ENCODE measurements around the gene ATXN2L. TPM values are rescaled to one million over a fixed set of nuclear protein-coding genes. Genes with fewer than 3 reads are reported as not detected.

The ATXN2L gene
- total and polyA plus RNA-seq, 2 donors (not counting 1 experiment from before 2014, with no cell fraction given) = 16.4 to 52.8 TPM

DNA sequence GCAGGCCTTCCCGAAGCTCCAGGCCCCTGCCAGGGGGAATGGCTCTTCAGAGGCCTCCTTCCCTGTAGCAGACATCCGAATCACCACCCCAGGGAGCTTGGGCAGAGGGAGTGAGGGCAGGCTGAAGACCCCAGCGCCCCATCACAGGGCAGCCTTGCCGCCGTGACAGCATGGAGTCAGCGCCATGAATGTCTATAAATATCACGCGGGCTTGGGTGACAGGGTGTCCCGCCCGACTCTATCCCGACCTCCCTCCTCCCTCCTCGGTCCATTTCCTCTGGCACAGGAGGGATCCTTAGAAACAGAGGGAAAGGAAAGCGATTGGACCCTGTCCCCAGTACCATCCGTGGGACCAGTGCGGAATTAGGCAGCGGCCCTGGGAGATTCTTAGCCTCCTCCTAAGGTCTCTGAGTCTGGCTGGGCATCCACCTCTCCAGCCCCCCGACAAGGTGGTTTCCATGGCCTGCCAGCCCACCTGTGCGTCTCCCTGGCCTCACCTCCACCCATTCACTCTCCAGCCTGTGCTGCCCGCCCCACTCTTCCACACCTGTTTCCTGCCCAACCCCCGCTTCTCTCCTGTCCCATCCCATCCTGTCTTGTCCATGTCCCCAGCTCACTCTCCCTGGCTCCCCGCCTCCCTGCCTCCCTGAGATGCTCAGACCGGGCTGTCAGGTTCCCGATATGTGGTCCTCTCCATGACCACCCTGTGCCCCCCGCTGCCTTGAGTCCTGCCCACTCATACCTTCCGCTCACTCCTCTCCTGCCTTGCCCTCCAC, 60.6 kb downstream of the ATXN2L start:
- H3K36me3 ChIP-seq (ENCODE audit: control insufficient read depth, insufficient read depth, low read length) = no peaks in the 10 kb centered on the region
- H3K27ac ChIP-seq (ENCODE audit: insufficient read depth, low read length) = no peak overlapping the region
- H3K79me2 ChIP-seq (ENCODE audit: control insufficient read depth, insufficient read depth, low read length) = no peaks in the 10 kb centered on the region
- peaks cover 6% of the 10 kb centered on the region for H3K4me1 ChIP-seq (ENCODE audit: control insufficient read depth, extremely low read depth, insufficient read depth, low read length)
- H3K4me3 ChIP-seq (replicated peaks in 1 of 4; ENCODE audit: control extremely low read depth in 1 of 4, insufficient read depth in 1 of 4, low read depth in 3 of 4, low read length in 4 of 4) = no peak overlapping the region
- no peak overlapping the region for H3K4me2 ChIP-seq (ENCODE audit: extremely low read depth, insufficient read depth, low read length)
- H2AFZ ChIP-seq (ENCODE audit: low read length) = no peak overlapping the region
- no peaks in the 10 kb centered on the region for H3K27me3 ChIP-seq (ENCODE audit: control insufficient read depth, insufficient read depth, low read length)
- TF ChIP-seq, protein P1, sequence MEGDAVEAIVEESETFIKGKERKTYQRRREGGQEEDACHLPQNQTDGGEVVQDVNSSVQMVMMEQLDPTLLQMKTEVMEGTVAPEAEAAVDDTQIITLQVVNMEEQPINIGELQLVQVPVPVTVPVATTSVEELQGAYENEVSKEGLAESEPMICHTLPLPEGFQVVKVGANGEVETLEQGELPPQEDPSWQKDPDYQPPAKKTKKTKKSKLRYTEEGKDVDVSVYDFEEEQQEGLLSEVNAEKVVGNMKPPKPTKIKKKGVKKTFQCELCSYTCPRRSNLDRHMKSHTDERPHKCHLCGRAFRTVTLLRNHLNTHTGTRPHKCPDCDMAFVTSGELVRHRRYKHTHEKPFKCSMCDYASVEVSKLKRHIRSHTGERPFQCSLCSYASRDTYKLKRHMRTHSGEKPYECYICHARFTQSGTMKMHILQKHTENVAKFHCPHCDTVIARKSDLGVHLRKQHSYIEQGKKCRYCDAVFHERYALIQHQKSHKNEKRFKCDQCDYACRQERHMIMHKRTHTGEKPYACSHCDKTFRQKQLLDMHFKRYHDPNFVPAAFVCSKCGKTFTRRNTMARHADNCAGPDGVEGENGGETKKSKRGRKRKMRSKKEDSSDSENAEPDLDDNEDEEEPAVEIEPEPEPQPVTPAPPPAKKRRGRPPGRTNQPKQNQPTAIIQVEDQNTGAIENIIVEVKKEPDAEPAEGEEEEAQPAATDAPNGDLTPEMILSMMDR (conservative IDR thresholded peaks at IDR 0.05 in 1 of 2, IDR thresholded peaks at IDR 0.05 in 1 of 2; ENCODE audit: low read depth in 1 of 2, low read length in 2 of 2) = no peak
- no peak for TF ChIP-seq EZH2 (IDR thresholded peaks at IDR 0.05; ENCODE audit: low read length, missing control alignments)
- DNase-seq (ENCODE audit: low read depth in 2 of 2) = no peak
- no peak overlapping the region for H3K9ac ChIP-seq (ENCODE audit: insufficient read depth, low read length)
- no peaks in the 10 kb centered on the region for H4K20me1 ChIP-seq (ENCODE audit: control insufficient read depth, extremely low read depth, insufficient read depth, low read length)
- H3K9me3 ChIP-seq (ENCODE audit: control insufficient read depth, insufficient read depth, low read depth, low read length) = no peaks in the 10 kb centered on the region

DNA sequence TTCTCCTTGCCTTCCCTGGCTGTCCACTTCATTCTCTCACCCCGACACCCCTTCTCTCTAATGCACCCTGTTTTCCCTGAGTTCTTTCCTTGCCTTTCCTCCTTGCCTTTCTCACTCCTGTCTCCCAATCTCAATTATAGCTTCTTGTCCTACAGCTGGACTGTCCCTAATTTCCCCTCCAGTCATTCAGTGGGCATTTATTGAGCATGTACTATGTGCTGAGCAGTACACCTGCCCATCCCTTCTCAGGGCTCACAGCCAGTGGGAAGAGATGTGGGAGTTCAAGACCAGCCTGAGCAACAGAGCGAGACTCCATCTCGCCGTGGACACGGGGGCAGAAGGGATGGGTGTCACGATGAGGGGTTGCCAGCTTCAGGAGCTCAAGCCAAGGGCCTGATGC, 61.2 kb downstream of the ATXN2L start:
- Histone ChIP-seq H4K20me1 (ENCODE audit: control insufficient read depth, extremely low read depth, insufficient read depth, low read length) (no peaks in the 10 kb centered on the region), H3K27ac (ENCODE audit: insufficient read depth, low read length) (no peak overlapping the region), H3K79me2 (ENCODE audit: control insufficient read depth, insufficient read depth, low read length) (no peaks in the 10 kb centered on the region), H3K27me3 (ENCODE audit: control insufficient read depth, insufficient read depth, low read length) (no peaks in the 10 kb centered on the region), H3K4me2 (ENCODE audit: extremely low read depth, insufficient read depth, low read length) (no peak overlapping the region), H3K4me1 (ENCODE audit: control insufficient read depth, extremely low read depth, insufficient read depth, low read length) (peaks cover 4% of the 10 kb centered on the region), H3K9ac (ENCODE audit: insufficient read depth, low read length) (no peak overlapping the region), H3K4me3 (replicated peaks in 1 of 4; ENCODE audit: control extremely low read depth in 1 of 4, insufficient read depth in 1 of 4, low read depth in 3 of 4, low read length in 4 of 4) (no peak overlapping the region), H3K36me3 (ENCODE audit: control insufficient read depth, insufficient read depth, low read length) (no peaks in the 10 kb centered on the region), H2AFZ (ENCODE audit: low read length) (no peak overlapping the region), H3K9me3 (ENCODE audit: control insufficient read depth, insufficient read depth, low read depth, low read length) (no peaks in the 10 kb centered on the region)
- TF ChIP-seq EZH2 (IDR thresholded peaks at IDR 0.05; ENCODE audit: low read length, missing control alignments) = no peak
- TF ChIP-seq, protein P1 (conservative IDR thresholded peaks at IDR 0.05 in 1 of 2, IDR thresholded peaks at IDR 0.05 in 1 of 2; ENCODE audit: low read depth in 1 of 2, low read length in 2 of 2) = no peak
- DNase-seq (ENCODE audit: low read depth in 2 of 2) = no peak

Other genes with a start within 250 kb of the ATXN2L start
- 0.17 and 0.26 TPM in 2 replicates for gene SULT1A2, start 225.9 kb upstream of the ATXN2L start, total RNA-seq
- gene SULT1A2, start 225.9 kb upstream of the ATXN2L start, polyA plus RNA-seq = not detected in 2 replicates
- 1.3 and 3.6 TPM in 2 replicates for gene SULT1A1, start 213.0 kb upstream of the ATXN2L start, total RNA-seq
- gene SULT1A1, start 213.0 kb upstream of the ATXN2L start, polyA plus RNA-seq = 0.50 and 1.7 TPM in 2 replicates
- gene NPIPB8, start 184.9 kb upstream of the ATXN2L start, total RNA-seq = 0.17 TPM in 1 of 2 replicates, not detected in the other
- not detected in 2 replicates for gene NPIPB8, start 184.9 kb upstream of the ATXN2L start, polyA plus RNA-seq
- gene EIF3C, start 111.5 kb upstream of the ATXN2L start, total RNA-seq = 155 and 183 TPM in 2 replicates
- 259 and 267 TPM in 2 replicates for gene EIF3C, start 111.5 kb upstream of the ATXN2L start, polyA plus RNA-seq
- gene NPIPB9, start 71.2 kb upstream of the ATXN2L start, total RNA-seq = 1.7 and 1.8 TPM in 2 replicates
- gene NPIPB9, start 71.2 kb upstream of the ATXN2L start, polyA plus RNA-seq = 0.05 and 0.12 TPM in 2 replicates
- gene TUFM, start 23.3 kb downstream of the ATXN2L start, total RNA-seq = 115 and 117 TPM in 2 replicates
- 68.6 and 105 TPM in 2 replicates for gene TUFM, start 23.3 kb downstream of the ATXN2L start, polyA plus RNA-seq
- gene SH2B1, start 40.8 kb downstream of the ATXN2L start, total RNA-seq = 9.0 and 14.2 TPM in 2 replicates
- 10.7 and 11.8 TPM in 2 replicates for gene SH2B1, start 40.8 kb downstream of the ATXN2L start, polyA plus RNA-seq
- 0.26 and 0.33 TPM in 2 replicates for gene ATP2A1, start 55.5 kb downstream of the ATXN2L start, total RNA-seq
- 0.15 and 0.22 TPM in 2 replicates for gene ATP2A1, start 55.5 kb downstream of the ATXN2L start, polyA plus RNA-seq
- gene RABEP2, start 102.2 kb downstream of the ATXN2L start, total RNA-seq = 17.2 and 22.6 TPM in 2 replicates
- 5.9 and 9.0 TPM in 2 replicates for gene RABEP2, start 102.2 kb downstream of the ATXN2L start, polyA plus RNA-seq
- gene CD19, start 109.0 kb downstream of the ATXN2L start, total RNA-seq = under 0.01 and 0.26 TPM in 2 replicates
- gene CD19, start 109.0 kb downstream of the ATXN2L start, polyA plus RNA-seq = 0.05 TPM in 1 of 2 replicates, not detected in the other
- gene NFATC2IP, start 127.9 kb downstream of the ATXN2L start, total RNA-seq = 15.4 and 16.0 TPM in 2 replicates
- 25.6 and 34.2 TPM in 2 replicates for gene NFATC2IP, start 127.9 kb downstream of the ATXN2L start, polyA plus RNA-seq
- 19.5 and 27.2 TPM in 2 replicates for gene SPNS1, start 151.8 kb downstream of the ATXN2L start, total RNA-seq
- gene SPNS1, start 151.8 kb downstream of the ATXN2L start, polyA plus RNA-seq = 24.4 and 27.1 TPM in 2 replicates
- gene LAT, start 162.1 kb downstream of the ATXN2L start, total RNA-seq = 0.26 and 0.50 TPM in 2 replicates
- 1.4 TPM in 2 replicates for gene LAT, start 162.1 kb downstream of the ATXN2L start, polyA plus RNA-seq